ENCODE measurements around the gene DLG5.
A peak's percentile ranks its signal among the peaks of the same experiment; 100 is the strongest.

DLG5 gene

DNA sequence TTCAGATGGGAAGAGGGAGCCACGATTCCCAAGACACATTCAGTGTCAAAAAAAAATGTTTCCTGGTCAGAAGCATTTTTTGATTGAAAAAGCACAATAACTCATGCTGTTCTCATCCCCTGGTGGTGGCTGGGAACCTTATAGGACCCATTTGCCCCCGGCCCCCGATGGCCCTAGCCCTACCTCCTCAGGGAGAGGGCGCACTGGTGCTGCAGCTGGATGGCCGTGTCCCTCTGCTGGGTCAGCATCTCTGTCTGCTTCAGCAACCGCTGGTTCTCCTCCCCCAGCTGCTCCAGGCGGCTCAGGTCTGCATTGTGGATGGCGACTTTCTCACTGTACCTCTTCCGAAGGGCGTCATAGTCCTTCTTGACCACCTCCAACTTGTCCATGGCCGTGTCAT is 83.3 kb downstream of the DLG5 start:
- no peak for DNase-seq (ENCODE audit: low read depth)

DNA sequence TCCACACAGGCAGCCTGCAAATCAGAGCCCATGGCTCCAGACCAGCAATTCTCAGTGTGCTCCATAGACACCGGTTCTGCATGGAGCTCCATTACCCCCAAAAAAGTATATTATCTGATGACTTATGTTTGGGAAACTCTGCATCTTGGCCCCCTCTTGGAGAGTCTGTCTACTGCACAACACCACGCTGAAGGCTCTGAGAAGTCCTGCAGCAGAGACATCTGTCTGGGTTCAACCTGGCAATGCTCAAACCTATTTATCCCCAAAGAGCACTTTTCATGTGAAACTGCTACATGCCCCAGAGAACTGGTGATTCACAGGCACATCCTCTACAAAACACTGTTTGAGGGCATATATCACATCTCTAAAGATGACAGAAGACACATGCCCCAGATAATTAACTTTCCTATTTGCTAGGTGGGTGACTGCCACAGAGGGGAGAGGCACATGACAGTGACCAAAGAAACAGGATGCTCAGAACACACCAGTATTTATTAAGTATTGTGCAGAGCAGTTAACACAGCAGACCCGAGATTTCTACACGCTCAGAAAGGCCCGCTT is 83.8 kb downstream of the DLG5 start:
- DNase-seq (ENCODE audit: low read depth), result no peak

DNA sequence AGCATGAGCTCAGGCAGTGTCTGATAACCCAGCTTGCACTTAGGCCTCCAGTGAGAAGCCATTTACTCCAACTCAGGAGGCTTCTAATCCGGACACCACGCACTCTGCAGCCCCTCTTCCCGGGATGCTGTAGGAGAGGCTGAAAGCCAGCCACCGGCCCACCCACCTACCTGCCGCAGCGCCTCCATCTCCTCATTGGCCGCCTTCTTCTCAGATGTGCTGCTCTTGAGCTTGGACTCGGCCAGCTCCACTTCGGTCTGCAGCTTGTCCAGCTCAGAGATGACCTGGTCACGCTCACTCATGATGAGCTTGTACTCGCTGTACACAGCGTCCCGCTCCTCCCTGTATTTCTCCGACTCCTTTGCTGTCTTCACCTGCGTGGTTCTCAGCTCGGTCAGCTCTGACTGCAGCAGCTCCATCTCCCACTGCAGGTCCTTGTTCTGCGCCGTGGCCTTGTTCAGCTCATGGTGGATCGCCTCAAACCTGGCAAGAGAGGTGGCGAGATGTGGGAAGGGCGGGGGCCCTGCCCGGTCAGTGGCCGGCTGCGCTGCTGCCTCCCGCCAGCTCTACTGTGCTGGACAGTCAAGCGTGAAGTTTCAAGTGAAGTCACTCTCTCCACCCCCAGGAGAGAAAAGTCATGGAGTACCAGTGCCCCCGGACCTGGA is 84.7 kb downstream of the DLG5 start:
- no peak for DNase-seq (ENCODE audit: low read depth)

DNA sequence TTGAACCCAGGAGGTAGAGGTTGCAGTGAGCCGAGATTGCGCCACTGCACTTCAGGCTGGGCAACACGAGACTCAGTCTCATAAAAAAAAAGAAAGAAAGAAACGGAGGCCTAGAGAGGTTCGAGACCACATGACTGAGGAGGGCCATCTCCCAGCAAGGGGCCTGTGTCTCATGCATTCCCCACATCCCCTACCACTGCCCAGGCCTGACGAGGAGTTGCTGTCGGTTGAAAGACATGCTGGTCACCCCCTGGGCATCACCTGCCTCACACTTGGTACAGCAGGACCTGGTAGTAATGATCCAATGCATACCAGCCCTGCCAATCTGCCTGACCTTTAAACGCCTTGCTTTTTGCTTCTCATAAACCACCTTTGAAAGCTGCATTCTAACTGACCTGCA is 85.9 kb downstream of the DLG5 start:
- DNase-seq (ENCODE audit: low read depth), result no peak

DNA sequence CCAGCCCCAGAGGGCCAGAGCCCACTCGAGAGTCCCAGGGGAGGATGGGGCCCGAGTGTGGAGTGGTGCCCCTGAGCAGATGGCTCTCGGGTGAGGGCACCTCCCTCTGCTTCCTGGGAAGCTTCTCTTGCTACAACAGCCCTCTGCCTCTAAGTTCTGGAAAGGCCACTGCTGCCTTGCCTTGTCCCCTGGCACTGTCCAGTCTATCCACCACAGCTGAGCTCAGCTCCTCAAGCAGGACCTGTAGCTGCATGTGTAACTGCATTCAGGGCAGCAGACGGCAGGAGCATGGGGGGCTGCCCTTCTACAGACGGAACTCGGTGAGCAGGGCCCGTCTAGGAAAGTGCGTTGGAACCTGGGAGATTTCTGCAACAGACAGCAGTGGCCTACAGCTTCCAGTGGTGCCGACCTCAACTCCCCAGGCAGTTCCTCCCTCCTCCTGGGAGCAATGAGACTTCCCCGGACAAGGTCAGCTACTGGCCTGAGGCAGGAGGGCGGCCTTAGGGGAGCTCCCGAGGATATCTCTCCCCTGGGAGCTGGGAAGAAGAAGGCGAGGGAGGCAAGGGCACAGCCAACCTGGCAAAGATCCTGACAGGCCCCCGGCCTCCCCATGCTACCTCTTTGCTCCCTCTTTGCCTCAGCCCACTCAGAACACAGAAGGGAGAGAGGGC is 88.5 kb downstream of the DLG5 start:
- no peak for DNase-seq (ENCODE audit: low read depth)

DNA sequence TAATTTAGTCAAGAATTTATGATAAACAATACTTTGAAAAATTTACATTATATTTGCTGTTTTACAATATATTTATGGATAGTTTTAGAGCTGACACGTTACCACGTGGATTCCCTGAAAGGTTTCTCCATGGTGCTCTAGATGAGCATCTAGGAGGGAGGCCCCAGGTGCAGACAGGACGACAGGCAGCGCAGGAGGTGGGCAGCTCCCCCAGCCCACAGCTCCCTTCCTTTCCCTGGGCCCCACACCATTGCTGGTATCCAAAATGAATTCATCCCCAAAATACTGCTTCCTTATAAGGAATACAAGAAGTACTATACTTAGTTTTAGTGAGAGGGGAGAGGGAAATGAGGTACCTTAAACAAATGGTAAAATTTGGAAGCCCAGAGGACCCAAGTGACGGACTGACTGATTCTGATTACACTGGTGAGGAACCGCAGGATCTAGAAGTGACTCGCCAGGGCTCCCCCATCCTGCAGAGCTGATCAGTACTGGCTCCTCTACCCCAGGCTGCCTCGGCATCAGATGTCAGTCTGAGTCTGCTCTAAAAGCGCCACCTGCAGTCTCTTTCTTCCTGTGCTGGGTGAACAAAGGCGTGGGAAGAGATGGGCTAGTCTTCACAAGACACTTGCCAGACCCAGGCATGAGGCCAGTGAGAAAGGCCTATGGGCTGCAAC is 89.2 kb downstream of the DLG5 start:
- DNase-seq (ENCODE audit: low read depth), result peak; percentile 15

DNA sequence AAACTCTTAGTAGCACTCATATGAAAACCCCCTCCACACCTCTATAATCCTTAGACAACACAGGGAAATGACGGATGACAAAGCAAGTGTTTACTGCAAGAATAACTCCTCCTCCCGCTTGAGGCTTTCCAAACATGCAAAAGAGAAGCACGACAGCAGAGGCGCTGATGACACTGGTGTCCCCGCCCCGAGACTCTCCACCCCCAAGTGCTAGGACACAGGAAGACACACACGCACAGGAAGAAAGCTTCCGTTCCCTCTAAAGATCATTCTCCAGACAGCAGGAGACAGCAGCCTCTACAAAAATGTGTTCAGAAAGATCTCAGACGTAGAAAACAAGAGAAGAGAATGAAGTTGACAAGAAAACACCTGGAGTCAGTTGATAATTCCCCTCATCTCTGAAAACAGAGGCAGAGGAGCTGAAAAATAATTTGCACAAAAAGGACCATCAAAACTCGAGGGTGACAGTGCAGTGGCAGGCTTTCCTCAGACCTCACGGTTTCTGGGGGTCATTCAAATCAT is 90.2 kb downstream of the DLG5 start:
- DNase-seq (ENCODE audit: low read depth), result peak; percentile 37

DNA sequence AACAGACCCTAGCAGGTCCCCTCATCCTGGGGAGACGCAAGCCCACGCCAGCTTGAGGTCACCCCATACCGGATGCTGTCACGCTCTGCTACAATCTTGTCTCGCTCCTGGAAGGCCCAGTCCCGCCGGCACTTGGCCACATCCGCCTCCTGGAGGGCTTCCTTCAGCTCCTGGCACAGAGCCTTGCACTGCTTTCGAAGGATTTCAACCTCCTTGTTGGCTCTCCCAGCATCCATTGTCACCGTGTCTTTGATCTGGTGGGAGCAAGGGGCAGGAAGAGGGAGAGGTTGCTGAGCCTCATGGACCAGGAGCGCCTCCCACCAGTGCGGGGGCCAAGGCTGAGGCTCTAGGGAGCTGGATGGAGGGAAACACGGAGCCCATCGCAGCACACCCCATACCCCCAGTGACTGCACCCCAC is 90.9 kb downstream of the DLG5 start:
- DNase-seq (ENCODE audit: low read depth), result no peak

DNA sequence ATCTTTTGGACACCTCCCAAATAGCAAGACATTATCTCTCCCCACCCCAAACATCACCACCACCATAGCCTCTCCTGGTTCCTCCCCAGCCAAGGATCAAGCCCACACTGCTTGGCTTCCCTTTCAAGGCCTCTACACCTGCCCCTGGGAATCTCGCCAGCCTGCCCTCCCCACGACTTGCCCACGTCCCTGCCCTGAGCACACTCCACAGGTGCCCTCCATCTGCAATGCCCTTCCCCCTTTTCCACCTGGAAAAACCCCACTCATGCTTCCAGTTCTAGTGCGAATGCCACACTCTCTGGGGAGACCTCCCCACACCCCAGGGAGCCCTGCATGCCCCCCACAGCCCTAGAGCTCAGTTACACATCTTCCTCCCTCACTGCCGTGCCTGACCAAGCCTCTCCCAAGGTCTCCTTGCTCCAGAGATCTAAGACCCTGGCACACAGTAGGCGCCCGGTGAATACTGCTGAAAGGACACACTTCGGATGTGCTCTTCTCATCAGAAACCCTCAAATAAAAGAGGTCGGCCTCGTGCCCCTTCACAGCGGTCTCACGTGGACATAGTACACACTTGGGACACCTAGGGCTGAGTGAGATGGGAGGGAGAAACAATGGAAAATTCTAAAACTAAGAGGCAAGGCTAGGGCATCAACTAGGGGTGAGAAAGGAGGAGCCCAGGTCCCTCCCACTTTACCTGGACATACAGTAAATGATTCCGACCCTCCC is 91.4 kb downstream of the DLG5 start:
- DNase-seq (ENCODE audit: low read depth), result no peak

DNA sequence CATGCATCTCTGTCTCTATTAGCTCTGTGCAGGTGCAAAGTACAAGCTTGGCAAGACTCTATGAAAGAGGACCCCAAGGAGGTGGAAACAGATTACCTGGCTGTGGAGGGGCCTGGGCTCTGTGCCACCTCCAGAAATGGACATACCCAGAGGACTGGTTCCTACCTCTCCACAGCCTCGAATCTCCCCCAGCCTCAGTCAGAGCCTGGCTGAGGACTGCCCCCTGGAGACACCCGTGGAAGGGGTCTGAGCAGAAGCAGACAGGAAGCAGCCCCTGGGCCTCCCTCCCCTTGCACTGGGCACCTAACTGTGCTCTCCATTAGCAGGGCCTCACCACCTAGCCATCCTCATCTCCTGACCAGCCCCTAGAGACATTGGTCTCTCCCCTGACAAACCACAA is 92.0 kb downstream of the DLG5 start:
- DNase-seq (ENCODE audit: low read depth), result no peak

DNA sequence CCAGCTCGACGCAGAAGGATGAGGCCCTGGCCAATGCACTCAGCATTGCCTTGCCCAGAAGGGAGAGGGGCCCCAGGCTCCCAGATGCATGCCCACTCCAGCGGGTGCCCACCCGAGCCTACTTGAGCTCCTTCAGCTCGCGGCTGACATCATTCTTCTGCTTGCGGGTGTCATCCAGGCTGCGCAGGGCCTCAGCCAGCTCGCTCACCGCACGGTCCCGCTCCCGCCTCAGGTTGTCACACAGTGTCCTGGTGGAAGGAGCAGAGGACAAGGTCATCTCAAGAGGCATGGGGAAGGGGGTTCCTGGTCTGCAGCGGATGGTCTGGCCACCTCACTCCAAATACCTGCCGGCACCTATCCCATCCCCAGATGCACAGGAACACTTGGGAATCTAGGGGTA is 92.8 kb downstream of the DLG5 start:
- no peak for DNase-seq (ENCODE audit: low read depth)

DNA sequence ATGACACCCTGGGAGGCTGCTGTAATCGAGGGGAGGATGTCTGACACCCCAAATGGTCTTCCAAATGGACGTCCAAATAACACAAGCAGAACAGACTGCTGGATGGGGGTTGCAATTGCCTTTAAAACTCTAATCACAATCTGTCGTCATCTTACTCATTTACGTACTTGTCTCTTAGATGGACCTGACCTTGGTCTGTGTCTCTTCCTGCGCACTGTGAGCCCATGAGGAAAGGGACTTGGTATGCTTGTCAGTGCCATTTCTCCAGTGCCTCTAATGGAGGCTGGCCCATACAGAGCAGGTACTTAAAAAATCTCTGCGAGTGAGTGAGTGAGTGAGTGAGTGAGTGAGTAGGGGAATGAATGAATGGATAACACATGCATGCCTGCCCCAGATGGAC is 93.3 kb downstream of the DLG5 start:
- no peak for DNase-seq (ENCODE audit: low read depth)

DNA sequence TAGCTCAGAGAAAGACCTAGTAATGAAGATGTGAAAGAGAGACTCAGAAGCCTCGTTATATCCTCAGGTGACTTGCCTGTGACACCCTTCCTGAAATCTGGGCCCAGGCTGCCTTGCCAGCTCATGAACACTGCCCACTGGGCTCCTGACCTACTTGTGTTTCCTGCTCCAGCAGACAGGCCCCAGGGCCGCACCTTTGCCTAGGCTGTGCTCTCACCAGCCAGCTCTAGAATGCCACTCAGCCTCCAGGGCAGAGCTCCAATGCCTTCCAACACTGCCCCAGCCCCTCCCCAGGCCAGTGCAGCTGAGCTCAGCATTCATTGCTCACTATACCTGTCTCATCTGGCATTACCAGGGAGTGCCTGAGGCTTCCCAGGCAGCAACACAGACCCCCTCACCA is 94.3 kb downstream of the DLG5 start:
- no peak for DNase-seq (ENCODE audit: low read depth)

DNA sequence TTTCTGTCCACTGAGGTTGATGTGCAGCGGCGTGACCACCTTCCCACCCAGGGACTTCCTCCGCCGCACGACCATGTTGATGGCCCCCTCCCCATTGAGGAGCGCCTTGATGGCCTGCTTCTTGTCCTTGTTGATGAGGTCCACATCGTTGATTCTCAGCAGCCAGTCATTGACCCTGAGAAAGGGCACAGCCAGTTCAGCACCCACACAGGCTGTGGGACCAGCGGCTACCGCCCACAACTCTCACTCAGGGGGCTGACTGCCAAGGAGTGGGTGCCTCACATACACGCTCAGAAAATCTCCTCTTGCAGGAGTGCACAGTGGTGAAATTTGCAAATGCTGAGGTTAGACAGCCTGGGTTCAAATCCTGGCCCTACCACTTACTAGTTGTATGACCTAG is 97.2 kb downstream of the DLG5 start:
- no peak for DNase-seq (ENCODE audit: low read depth)

DNA sequence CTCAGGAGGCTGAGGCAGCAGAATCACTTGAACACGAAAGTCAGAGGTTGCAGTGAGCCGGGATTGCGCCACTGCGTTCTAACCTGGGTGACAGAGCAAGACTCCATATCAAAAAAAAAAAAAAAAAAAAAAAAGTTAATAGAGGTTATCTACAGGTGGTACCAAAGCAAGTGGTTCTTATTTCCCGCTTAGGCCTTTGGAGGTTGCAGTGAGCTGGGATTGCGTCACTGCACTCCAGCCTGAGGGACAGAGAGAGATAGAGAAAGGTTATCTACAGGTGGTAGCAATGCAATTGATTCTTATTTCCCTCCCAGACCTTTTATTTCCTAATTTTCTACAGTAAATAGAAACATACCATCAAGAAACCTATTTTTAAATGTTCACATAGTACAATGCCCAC is 98.2 kb downstream of the DLG5 start:
- no peak for DNase-seq (ENCODE audit: low read depth)

DNA sequence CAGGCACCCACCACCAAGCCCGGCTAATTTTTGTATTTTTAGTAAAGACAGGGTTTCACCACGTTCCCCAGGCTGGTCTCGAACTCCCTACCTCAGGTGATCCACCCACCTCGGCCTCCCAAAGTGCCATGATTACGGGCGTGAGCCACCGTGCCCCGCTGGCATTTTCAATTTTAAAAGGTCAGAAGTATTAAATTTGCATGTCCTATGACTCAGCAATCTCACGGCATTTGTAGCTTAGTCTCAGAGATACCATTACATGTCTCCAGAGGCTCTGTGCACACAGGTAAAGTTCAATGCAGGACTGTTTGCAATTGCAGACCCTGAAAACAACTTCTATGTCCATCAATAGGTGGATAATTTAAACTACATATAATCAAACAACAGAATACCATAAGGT is 99.2 kb downstream of the DLG5 start:
- DNase-seq (ENCODE audit: low read depth), result no peak

DNA sequence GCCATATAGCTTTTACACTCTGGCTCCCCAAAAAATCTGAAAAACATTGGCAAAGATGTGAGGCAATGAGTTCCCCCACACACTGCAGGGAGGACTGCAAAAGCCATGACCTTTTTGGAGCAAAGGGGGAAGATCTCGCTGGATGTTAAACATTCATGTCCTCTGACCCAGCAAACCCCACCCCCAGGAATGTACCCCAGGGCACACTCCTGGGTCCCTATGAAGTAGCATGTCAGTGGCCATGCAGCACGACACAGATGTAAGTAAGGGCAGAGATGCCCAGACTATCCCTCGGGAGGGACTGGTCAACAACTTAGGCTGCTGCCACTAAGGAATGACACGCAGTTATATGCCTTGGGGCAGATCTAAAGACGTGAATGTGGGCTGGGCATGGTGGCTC is 100.6 kb downstream of the DLG5 start:
- DNase-seq (ENCODE audit: low read depth), result no peak

DNA sequence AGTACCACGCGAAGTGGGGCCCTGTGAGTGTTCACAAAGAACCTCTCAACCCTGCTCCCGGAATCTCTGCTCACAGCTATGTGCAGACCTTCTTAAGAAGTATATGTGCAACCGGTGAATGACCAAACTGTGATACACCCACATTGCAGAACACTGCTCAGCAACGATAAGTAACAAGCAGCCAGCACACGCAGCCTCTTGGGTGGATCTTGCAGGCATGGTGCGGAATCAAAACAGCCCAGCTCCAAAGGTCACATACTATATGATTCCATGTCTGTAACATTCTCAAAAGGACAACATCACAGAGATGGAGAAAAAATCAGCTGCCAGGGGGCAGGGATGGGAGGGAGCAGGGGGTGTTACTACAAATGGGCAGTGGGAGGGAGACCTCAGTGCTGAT is 101.6 kb downstream of the DLG5 start:
- DNase-seq (ENCODE audit: low read depth), result no peak

DNA sequence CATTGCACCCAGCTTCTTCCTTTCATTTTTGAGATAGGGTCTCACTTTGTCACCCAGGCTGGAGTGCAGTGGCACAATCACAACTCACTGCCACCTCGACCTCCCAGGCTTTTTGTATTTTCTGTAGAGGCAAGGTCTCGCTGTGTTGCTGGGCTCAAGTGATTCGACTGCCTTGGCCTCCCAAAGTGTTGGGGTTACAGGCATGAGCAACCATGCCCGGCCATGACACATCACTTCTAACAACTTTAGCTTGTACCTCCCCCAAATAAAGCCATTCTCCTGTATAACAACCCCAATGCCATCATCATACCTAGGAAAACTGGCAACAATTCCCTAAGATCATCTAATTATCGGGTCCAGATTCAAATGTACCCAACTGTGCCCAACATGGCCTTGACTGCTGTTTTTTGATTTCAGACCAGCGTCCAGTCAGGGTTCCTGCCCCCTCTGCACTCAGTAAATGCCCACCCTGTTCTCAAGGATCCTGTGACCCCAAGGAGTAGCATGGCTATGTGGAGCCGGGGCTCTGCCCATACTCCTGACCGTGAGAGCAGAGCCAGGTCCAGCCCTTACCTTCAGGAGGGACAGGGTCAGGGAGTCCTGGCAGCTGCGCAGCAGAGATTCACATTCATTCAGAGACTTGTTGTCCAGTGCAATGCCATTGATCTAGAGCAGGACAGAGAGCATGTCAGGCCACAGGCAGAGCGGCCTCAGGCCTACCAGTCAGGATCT is 102.6 kb downstream of the DLG5 start:
- no peak for DNase-seq (ENCODE audit: low read depth)

DNA sequence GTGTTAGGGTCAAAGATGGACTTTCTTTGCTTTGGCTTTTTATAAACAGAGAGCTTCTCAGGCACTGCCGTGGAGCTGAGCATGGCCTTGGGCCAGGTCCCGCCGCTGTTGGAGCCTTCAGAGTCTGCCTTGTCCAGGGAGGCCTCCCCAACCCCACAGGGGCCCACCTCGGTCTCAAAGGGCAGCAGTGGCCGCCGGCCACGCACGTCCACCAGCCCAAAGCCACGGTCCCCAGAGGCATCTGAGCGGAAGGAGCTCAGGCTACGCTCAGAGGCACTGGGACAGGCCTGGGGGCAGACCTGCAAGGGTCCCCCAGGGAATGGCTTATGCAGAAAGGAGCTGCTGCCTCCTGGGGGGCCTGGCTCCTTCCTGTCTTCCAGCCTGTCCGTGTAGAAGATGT is 105.0 kb downstream of the DLG5 start:
- DNase-seq (ENCODE audit: low read depth), result no peak

DNA sequence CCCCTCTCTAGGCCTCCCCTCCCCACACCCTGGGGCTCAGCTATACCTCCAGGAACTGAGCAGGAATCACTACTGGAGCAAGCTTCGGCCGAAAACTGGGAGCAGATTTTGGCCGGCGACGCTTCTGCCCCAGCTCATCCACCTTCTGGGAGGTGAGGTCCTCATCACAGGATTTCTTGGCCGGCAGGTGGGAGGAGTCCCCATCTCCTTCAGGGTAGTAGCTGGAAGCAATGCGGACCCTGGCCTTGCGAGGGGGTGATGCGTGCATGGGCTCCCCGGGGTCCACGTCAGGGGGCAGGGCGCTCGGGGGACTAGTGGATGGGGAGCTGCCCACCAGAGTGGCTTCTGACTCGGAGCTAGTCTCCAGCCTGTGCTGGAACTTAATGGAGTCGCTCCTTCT is 105.5 kb downstream of the DLG5 start:
- DNase-seq (ENCODE audit: low read depth), result no peak

DNA sequence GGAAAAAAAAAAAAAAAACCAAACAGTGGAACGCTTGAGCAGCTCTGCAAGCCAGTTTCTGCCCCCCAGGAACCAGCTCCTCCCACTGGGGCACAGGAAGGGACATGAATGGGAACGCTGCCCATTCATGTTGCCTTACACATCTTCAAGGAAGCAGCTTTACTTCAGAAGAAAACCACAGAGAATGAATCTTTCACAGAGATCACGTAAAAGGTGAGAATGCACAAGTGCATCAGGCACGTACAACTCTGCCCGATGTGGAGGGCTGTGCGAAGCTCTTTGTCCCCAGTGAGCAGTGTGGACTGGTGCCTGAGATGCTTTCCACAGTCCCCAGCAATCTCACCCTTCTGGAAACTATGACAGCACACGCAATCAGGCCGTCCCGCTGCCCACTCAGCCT is 106.2 kb downstream of the DLG5 start:
- DNase-seq (ENCODE audit: low read depth), result no peak

Data from stimulated activated CD8-positive, alpha-beta memory T cell treated with anti-CD3 and anti-CD28 coated beads, Interleukin-12 subunit alpha, Interleukin-12 subunit beta, amount 100 ng/mL, for 1 hour (primary cell).